DMS153 (cell line): ENCODE data around the gene SRSF10.
"Not testable (repeated sequence)": the region's sequence is repeated elsewhere in the genome, so short reads cannot be mapped to it uniquely, and the experiment has no call there.

Experiments used
- DNase-seq: peaks from one replicate; lab custom pipeline; 2025; lab: John Stamatoyannopoulos, UW

Gene SRSF10

DNA sequence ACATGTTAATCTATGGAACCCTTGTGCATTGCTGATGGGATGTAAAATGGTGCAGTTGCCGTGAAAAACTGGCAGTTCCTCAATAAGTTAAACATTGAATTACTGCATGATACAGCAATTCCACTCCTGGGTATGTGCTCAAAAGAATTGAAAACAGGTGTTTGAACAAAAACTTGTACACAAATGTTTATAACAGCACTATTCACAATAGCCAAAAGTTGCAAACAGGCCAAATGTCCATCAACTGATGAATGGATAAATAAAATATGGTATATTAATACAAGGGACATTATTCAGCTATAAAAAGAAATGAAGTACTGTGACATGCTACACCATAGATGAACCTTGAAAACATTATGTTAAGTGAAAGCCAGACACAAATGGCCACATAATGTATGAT lies 17.7 kb upstream of the SRSF10 start:
- DNase-seq: no peak

DNA sequence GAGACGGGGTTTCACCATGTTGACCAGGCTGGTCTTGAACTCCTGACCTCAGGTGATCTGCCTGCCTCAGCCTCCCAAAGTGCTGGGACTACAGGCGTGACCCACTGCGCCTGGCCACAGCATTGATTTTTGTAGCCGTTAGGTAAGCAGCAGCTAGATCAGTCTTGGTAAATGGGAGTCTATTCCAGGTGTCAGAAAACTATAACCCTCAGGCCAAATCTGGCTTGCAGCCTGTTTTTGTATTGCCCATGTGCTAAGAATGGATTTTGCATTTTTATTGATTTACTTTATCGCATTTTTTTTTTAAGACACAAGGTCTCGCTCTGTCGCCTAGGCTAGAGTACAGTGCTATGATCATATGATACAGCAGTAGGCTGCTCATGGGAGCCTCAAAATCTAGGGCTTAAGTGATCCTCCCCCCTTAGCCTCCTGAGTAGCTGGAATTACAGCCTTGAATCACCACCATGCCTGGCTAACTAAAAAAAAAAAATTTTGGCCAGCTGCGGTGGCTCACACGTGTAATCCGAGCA lies 16.6 kb upstream of the SRSF10 start:
- DNase-seq: no peak

DNA sequence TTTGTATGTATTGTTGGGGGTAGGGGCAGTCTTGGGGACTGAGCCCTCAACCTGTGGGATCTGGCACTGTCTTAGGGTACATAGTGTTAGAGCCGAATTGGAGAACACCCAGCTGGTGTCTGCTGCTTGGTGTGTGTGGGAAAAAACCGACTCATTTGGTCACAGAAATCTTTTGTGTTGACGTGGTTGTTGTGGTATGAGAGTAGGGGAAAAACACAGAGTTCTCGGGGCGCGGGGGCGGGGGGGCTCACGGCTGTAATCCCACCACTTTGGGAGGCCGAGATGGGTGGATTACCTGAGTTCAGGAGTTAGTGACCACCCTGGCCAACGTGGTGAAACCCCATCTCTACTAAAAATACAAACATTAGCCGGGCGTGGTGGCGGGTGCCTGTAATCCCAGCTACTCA lies 15.3 kb upstream of the SRSF10 start:
- no peak for DNase-seq

DNA sequence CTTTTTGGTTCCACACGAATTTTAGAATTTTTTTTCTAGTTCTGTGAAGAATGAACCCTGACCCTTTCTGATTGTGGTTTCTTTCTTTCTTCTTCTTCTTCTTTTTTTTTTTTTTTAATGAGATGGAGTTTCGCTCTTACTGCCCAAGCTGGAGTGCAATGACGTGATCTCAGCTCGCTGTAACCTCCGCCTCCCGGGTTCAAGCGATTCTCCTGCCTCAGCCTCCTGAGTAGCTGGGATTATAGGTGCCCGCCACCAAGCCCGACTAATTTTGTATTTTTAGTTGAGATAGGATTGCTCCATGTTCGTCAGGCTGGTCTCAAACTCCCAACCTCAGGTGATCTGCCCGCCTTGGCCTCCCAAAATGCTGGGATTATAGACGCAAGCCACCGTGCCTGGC lies 11.9 kb upstream of the SRSF10 start:
- DNase-seq: not testable (repeated sequence)

DNA sequence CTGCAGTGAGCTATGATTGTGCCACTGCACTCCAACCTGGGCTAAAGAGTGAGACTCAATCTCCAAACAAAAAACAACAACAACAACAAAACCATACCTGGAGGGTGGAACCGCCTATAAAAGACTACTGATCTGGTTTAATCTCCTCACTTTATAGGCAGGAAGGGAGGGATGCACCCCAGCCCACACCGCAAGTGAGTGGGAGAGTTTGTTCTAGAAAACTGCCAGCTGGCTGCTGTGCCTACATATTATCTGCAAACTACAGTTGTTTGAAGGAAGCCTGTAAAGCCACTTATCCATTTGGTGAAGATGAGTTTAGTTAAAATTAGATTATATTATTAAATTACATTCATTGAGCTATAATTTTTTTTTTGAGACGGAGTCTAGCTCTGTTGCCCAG lies 9.1 kb upstream of the SRSF10 start:
- no peak for DNase-seq

DNA sequence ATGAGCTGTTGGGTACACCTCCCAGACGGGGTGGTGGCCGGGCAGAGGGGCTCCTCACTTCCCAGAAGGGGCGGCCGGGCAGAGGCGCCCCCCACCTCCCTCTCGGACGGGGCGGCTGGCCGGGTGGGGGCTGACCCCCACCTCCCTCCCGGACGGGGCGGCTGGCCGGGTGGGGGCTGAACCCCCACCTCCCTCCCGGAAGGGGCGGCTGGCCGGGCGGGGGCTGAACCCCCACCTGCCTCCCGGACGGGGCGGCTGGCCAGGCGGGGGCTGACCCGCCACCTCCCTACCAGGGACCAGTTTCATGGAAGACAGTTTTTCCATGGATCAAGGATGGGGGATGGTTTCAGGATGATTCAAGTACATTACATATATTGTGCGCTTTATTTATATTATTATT lies 6.9 kb upstream of the SRSF10 start:
- DNase-seq: not testable (repeated sequence)

DNA sequence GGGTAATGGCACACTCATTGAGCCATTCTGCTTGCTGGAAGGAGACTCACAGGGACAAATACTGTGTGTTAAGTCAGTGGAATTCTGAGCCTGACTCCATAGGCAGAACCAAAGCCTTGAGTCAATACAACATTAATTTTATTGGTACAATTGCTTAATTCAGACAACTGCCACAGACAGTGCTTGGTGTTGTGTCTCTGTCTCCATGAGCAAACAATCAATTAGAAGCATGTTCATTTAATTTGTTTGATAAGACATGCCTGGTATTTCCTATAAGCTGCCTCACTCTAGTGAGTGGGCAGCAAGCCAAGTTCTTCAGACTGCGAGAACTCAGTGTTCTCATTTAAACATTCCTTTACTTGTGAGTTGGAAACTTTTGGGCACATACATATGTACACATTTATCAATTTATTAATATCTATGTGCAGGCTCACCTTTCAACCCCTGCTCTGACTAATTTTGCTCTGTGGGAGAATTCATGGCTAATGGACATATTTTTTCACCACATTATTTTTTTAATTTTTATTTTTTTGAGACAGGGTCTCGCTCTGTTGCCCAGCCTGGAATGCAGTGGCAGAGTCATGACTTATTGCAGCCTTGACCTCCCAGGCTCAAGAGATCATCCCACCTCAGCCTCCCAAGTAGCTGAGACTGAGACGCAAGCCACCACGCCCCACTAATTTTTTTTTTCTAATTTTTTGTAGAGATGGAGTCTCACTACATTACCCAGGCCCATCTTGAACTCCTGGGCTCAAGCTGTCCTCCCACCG lies 4.5 kb upstream of the SRSF10 start:
- DNase-seq: no peak

DNA sequence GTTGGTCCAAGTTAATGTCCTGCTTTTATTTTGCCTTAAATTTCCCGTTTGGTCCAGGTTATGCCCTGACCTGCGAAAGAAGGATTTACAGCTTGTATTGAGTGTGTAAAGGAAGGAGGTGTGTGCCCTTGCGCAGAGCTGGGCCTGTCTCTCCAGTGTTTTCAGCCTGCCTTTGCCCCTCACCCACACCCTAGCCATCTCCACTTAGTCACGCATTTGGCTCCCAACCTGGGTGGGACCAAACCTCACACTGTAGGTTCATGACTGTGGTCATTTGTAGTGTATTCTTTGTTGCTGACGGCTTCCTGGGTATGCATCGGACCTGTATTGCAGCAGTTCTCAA lies 572 bp upstream of the SRSF10 start:
- peak; percentile 78 for DNase-seq

DNA sequence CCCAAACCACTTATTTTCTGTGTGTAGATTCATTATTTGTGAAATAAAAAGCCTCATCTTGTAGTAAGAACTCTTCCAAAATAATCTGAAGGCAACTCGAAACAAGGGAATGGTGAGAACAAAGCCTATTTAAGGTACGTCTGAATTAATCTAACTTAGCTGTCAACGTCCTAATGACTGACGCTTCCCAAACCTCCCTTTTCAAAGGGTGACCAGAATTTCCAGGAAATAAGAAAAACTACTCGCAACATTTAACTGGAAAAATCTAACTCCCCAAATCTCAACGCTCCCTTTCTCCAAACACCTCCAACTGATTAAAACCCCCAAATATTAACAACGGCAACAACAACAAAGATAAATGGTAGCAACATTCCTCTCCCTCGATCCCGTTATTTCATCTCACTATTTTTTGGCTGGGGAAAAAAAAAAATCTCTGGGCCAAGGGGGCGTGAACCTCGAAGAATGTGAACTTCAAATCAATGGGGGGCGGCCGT lies 693 bp downstream of the SRSF10 start:
- no peak for DNase-seq

DNA sequence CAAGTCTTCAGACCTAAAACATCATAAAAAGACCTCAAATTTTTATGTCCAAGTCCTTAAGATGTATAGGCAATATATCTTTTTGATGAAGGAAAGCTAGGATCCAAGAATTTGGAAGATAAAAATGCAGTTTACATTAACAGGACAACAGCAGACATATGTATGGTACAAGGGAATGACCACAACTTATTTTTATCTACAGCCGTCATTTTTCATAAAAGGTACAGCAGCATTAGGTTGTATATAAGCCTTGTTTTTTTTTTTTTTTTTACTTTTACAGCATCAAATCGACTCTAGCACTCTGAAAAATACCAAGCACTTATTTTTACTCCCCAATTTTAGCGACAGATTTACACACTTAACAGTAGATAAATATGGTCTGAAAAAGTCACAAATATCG lies 1.3 kb downstream of the SRSF10 start:
- DNase-seq: no peak

DNA sequence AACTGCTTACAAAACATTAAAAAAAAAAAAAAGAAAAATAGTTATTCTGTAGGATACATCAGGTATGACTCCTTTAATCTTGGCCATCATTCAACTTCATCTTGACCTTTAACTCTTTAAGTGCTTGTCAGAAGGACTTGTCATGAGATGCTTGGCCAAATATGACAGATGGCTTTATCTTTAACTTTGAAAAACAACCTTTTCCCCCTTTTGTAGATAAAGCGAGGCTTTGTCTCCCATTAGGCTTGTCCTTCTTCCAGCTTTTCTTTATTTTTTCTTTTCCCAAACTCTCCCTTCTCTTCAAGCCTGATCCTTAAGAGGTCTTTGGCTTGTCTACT lies 2.3 kb downstream of the SRSF10 start:
- DNase-seq: no peak

DNA sequence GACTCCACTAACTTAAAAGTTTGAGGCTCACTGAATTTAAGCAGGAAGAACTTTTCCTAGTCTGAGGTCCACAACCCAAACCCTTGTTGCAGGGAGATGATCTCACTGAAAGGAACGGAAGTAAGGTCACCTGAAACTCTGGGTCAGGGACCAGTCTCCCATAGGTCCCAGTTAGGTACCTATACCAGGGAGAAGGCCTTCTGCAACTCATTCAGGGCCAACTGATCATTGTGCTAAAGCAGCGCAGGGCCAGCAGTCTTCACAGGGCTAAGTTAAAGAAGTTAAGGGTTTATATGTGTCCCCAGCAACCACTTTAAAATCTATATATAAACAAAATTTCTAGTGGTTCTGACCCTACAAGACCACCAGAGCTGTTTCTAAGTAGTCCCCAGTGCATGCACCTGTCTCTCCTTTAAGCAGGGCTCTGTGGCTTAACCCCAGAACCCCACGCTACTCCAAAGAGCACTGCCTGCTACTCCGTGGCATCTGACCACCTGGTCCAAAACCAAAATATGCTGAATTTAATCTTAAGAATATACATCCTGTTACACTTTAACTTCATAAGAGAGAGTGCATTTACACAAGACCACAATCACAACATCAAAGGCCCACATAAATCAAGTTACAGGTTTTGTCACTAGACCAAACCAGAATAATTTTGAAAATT lies 2.8 kb downstream of the SRSF10 start:
- DNase-seq: no peak

DNA sequence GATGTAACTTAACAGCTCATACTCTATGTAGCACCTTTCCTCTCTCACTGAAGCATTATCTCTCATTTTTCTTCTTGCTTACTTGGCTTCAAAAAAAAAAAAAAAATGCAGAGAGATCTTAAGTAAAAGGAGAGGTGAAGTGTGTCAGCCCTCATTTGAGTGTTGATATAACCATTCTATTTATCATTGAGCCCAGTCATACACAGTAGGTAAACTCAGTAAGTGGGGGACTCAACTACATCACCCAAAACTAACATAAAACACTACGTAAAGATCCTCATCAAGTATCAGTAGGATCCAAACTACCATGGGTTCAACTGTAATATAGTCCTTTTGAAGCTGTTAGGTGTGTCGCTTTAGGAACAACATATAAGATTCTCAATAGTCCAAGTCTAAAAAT lies 12.3 kb downstream of the SRSF10 start:
- DNase-seq: no peak

DNA sequence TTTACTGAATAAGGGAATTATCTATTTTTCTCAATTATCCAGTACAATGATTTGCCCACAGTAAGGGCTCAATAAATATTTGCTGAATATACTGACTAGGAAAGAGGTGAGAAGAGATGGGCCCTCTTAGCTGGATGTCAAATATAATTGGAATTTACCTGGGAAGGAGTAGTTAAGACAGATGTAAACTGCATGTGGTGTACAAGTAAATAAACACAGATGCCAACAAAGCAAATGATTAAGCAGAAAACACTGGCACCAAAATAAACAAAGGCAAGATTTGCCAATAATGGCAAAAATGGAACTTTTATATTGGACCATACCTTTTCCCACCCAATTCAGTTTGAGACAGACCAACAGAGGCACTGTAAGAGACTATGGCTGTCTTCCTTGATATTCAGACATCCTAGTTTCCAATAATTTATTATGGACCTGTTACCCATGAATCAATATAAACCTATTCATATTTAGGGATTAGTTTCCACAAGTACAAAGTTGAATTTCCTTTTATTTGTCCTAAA lies 13.1 kb downstream of the SRSF10 start:
- no peak for DNase-seq

DNA sequence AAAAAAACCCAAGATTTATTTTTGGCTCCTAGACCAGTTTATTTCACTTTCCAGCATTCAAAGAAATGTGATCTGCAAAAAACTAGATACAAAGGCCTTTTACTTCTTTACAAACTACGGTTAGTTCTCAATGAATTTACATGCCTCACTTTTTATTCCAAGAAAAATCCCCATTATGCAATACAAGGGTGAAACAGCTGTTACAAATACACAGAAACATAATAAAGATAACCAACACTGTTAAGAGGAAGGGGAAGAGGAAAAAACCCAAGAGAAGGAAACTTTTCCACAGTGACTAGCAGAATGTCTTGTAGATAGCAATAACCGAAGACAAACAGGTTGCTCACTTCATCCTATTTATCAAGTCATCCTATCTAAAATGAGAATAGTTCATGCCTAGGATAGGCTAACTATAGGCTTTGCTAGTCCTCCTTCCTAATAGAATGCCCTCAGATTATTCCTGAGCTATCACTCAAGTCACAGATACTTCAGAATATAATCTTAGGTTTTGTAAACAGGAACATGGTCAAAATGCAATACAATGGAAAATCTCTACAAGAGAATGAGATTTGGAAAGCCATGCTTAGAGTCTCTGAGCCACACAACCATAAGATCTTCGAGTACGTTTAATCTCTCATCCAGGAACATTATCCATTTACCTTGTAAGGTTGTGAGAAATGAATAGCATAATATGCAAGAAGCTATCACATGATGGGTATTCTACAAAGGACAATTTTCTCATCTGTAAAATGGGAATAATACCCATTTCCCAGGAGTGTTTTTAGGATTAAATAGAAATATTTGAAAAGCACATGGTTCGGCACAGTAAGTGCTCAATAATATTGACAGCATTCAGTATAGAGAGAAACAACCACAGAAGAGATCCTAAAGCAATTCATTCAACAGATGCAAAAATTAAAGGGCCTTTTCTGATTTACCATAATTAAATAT lies 15.1 kb downstream of the SRSF10 start:
- DNase-seq: no peak

DNA sequence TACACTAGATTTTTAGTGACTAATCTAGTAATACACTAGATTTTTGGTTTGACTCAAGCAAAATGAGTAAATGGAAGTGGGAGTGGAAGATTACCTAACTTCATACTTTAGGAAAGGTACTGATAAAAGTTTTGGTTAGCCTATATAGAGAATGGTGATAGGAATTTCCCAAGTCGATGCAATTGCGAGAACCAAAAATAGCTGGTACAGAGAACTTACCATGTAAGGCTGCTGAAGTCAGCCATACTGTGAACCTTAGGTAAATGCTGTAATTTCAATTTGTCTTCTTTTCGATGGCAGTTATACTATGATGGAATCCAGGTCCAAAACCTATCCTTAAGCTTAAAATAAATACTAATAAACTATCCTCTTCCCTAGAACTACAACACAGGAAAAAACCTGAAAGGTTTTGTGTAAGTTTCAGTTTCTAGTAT lies 15.9 kb downstream of the SRSF10 start:
- DNase-seq: no peak

DNA sequence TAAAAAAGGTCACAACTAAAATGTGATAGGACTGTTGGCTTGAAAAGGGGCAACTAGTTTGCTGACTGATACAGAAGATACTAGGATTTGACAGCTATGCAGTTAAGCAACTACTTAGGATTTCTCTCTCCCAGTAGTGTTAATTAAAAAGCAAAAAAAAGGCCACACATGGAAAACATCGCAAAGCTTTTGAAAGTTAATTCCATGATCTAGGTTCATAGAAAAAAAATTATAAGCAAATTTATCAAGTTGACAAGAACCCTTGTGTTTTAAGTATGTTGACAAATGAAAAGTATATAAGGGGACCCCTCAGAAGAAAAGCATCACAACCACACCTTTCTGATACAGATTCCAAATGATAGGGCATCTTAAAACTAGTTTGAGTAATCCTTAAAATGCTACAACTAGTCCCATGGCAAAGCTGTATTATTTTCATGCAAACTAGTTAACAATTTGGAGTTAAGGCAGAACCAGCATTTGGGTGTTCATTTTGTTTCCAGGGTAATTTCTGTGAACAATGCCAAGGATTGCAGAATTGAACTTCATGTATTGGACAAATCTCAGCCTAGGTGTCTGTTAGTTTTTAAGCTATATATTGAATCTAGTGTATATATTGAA lies 16.4 kb downstream of the SRSF10 start:
- DNase-seq: no peak

DNA sequence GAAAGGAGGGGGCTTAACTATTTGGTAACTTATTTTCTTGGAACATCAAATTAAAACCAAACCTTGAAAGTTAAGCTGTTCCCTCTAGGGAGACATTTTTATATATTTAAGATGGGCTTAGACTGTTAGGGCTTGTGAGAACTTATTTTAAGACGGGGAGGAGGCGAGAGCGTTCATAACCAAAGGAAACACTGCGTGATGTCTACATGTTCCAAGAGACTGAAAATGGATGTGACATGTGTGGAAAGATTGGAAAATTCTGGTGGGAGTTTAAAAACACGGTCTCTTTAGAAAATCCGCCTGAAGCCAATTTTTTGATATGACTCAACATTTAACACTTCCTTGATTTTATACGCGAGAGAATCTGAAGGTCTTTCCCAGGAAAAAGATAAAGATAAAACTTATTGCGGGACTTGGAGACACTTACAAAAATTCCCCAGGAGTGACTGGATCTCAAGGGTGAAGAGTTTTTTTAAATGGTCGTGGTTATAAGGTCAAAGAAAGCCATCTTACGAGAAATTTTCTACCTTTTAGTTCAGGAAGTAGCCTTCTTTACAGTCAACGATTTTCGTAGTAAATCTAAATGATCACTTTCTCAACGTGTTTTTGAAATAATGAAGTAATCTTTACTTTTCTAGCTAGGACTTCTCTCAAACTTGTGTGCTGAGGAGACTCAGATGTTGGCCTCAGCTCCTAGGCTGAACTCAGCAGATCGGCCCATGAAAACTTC lies 19.7 kb downstream of the SRSF10 start:
- no peak for DNase-seq

DNA sequence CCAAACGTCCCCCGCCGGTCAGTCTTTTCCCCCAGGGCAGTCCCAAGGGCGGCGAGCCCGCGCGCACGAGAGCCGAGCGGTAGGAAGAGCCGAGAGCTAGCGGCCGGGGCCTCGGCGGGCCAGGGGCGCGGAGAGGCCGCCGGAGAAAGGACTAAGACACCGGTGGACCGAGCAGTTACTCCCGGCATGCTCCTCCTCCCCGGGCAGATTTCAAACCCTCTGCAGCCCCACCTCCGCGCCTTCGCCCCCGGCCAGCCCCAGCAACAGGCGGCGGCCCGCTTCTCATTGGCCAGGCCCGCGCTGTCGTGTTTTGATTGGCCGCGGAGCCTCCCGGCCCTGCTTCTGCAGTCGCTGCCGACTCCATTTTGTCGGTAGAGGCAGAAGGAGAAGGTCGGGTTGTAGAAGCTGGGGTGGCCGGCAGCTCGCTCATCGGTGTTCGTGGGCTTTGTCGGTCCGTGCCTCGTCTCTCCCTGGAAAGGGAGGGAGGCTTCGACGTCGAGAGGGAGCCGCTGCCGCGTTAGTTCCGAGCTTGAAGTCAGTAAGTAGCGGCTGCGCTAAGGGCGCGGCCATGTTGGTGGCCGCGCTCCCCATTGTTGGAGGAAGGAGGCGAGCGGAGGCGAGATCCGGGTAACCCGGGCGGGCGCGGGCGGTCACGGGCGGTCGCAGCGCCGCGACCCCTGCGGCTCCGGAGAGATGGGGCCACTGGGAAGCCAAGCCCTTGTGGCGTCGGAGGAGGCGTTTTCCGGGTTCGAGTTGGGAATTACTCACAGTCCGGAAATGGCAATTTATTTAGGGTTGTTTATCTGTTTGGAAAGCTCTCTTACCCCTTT lies 20.5 kb downstream of the SRSF10 start, which contains the start of gene PNRC2:
PNRC2 (plus strand) TSS at position 368 of the 830 bp plus-strand sequence. CDS start 1,630 bp downstream, outside the sequence.
- peak; percentile 93 for DNase-seq
